PC-9 (cell line): Measurements from ENCODE around the gene INTS1. TPM values are rescaled to one million over a fixed set of nuclear protein-coding genes. Genes with fewer than 3 reads are reported as not detected.

ENCODE experiments used
- BruUV-seq: library from RNA; stranded (reverse); fragments of 400-500 nt; replicated peaks from 2 replicates; lab custom pipeline; 2021; lab: Mats Ljungman, UMichigan
- CTCF ChIA-PET: fragments of 300-600 bp; sonication (Branson Sonifier 250); formaldehyde crosslinking; loops from one replicate; lab custom pipeline; 2022; ENCODE audit warnings: antibody characterized with exemption; lab: Charles Lee
- POLR2A ChIA-PET: fragments of 300-600 bp; sonication (Branson Sonifier 250); formaldehyde crosslinking; loops from one replicate; lab custom pipeline; 2022; ENCODE audit warnings: antibody characterized with exemption; ENCODE audit not compliant: unreplicated experiment; lab: Charles Lee
- DNase-seq, 2 experiments: peaks; one replicate each; pipeline versions ENCODE4 v3.0.0 to v3.0.0-alpha.2; 2015 to 2022; ENCODE audit warnings: mixed read lengths in 1 of 2
- H2AFZ ChIP-seq: fragments of 200-600 bp; sonication (generic); 2 replicates; pipeline ENCODE4 v1.8.1; 2017; ENCODE audit warnings: antibody characterized with exemption
- H3F3A ChIP-seq: fragments of 200-600 bp; sonication (generic); 2 replicates; pipeline ENCODE4 v1.8.1; 2017; ENCODE audit warnings: antibody characterized with exemption, mild to moderate bottlenecking, low read depth; ENCODE audit not compliant: insufficient read depth
- H3K27ac ChIP-seq: fragments of 200-600 bp; sonication (generic); 2 replicates; pipeline ENCODE4 v1.6.1; 2016; ENCODE audit warnings: mixed run types
- H3K27me3 ChIP-seq: fragments of 200-600 bp; sonication (generic); 2 replicates; pipeline ENCODE4 v1.6.1; 2016; ENCODE audit warnings: low read depth, mixed run types; ENCODE audit not compliant: insufficient read depth
- H3K36me3 ChIP-seq: fragments of 200-600 bp; sonication (generic); 2 replicates; pipeline ENCODE4 v1.6.1; 2016; ENCODE audit warnings: low read depth, mixed run types
- H3K4me1 ChIP-seq: fragments of 200-600 bp; sonication (generic); replicated peaks from 2 replicates; pipeline ENCODE4 v1.6.1; 2016; ENCODE audit warnings: mixed run types; ENCODE audit not compliant: insufficient read depth
- H3K4me2 ChIP-seq: fragments of 200-600 bp; sonication (generic); 2 replicates; pipeline ENCODE4 v1.6.1; 2017; ENCODE audit warnings: mixed run types
- H3K4me3 ChIP-seq: fragments of 200-600 bp; sonication (generic); 2 replicates; pipeline ENCODE4 v1.6.1; 2016; ENCODE audit warnings: mixed run types
- H3K79me2 ChIP-seq: fragments of 200-600 bp; sonication (generic); 2 replicates; pipeline ENCODE4 v1.6.1; 2017; ENCODE audit warnings: low read depth, mixed run types
- H3K9me2 ChIP-seq: fragments of 200-600 bp; sonication (generic); 2 replicates; pipeline ENCODE4 v1.8.1; 2017; ENCODE audit warnings: mild to moderate bottlenecking; ENCODE audit not compliant: insufficient read depth
- H3K9me3 ChIP-seq: fragments of 200-600 bp; sonication (generic); 2 replicates; pipeline ENCODE4 v1.8.1; 2016; ENCODE audit warnings: low read depth; ENCODE audit not compliant: insufficient read depth
- H4K20me1 ChIP-seq: fragments of 200-600 bp; sonication (generic); 2 replicates; pipeline ENCODE4 v1.8.1; 2017; ENCODE audit not compliant: insufficient read depth
- CTCF ChIP-seq: fragments of 200-600 bp; sonication (generic); conservative IDR thresholded peaks from 2 replicates; pipeline ENCODE4 v1.6.1; 2017; ENCODE audit warnings: mixed run types, antibody characterized with exemption, mild to moderate bottlenecking, moderate library complexity
- EZH2 ChIP-seq: fragments of 200-600 bp; sonication (generic); IDR thresholded peaks from 2 replicates; pipeline ENCODE4 v1.8.0; 2017; ENCODE audit warnings: antibody characterized with exemption, low read depth
- intact Hi-C: fragments of 100-400 bp; cut with micrococcal nuclease; formaldehyde crosslinking; loops from one replicate; pipeline ENCODE4 v1.10.0; 2022; ENCODE audit not compliant: unreplicated experiment
- total RNA-seq: library from RNA; stranded (reverse); gene quantifications from 2 replicates; pipeline ENCODE4 v1.2.3, GENCODE V29; 2021

The INTS1 gene
- total RNA-seq, 1 experiment from 2014 or later: 124 TPM

- H3F3A ChIP-seq: peaks cover 45% of the 10 kb centered on the region
- H3K4me1 ChIP-seq: peaks cover 45% of the 10 kb centered on the region
- TF ChIP-seq CTCF (no peak), EZH2 (no peak)
- CTCF ChIA-PET: interaction anchor here (0.6 kb wide), 3 partner anchors 110 to 373 kb away, joined by 3 to 5 read pairs (median 4); no protein-coding TSS in a partner anchor
- peak within 1 kb of the TSS; percentile 74 for H3K27ac ChIP-seq
- H3K9me2 ChIP-seq: no peaks in the 10 kb centered on the region
- H3K4me2 ChIP-seq: peak within 1 kb of the TSS; percentile 98
- POLR2A ChIA-PET: interaction anchor here (0.6 to 0.7 kb wide), 2 partner anchors 802 to 1311 kb away, joined by 3 to 4 read pairs; no protein-coding TSS in a partner anchor
- peak; percentile 80 to 91 for DNase-seq
- H3K79me2 ChIP-seq: peaks cover 40% of the 10 kb centered on the region
- H2AFZ ChIP-seq: peak within 1 kb of the TSS; percentile 86
- intact Hi-C loops: loop anchor here (5.0 to 10.0 kb wide), 2 partner anchors 322 to 624 kb away; partner anchors contain the start of gene SUN1
- H3K4me3 ChIP-seq: peak within 1 kb of the TSS; percentile 97
- H3K36me3 ChIP-seq: no peaks in the 10 kb centered on the region
- BruUV-seq: TSS peak; percentile 66
- no peaks in the 10 kb centered on the region for H3K27me3 ChIP-seq
- no peaks in the 10 kb centered on the region for H3K9me3 ChIP-seq
- H4K20me1 ChIP-seq: peaks cover 12% of the 10 kb centered on the region; the same call in 1 of the 2 replicates
Measured at GRCh38 chr7:1458683-1459511, 45.3 kb downstream of the INTS1 start, which contains the start of gene MICALL2. Gene MICALL2 (minus strand): TSS chr7:1459470. CDS start chr7:1459326, 144 bp downstream.

GRCh38 chr7:1457949-1458682, 46.1 kb downstream of the INTS1 start:
- POLR2A ChIA-PET: interaction anchor here (0.6 to 0.7 kb wide), 2 partner anchors 803 to 1310 kb away, joined by 3 to 4 read pairs; no protein-coding TSS in a partner anchor
- Histone ChIP-seq H3F3A (peaks cover 42% of the 10 kb centered on the region), H2AFZ (peak overlapping the region; percentile 86; the same call in 1 of the 2 replicates), H3K27me3 (no peaks in the 10 kb centered on the region), H3K36me3 (no peaks in the 10 kb centered on the region), H3K4me3 (peak overlapping the region; percentile 97), H3K79me2 (peaks cover 48% of the 10 kb centered on the region), H3K27ac (no peak overlapping the region), H4K20me1 (peaks cover 17% of the 10 kb centered on the region), H3K9me3 (no peaks in the 10 kb centered on the region), H3K4me2 (peak overlapping the region; percentile 98), H3K4me1 (peaks cover 45% of the 10 kb centered on the region), H3K9me2 (no peaks in the 10 kb centered on the region)
- CTCF ChIA-PET: interaction anchor here (0.6 to 1.0 kb wide), 3 partner anchors 8 to 372 kb away, joined by 3 to 5 read pairs (median 4); no protein-coding TSS in a partner anchor
- TF ChIP-seq CTCF (no peak), EZH2 (no peak)
- DNase-seq: peak in 1 of 2 experiments; percentile 37
- intact Hi-C loops: loop anchor here (5.0 to 10.0 kb wide), 2 partner anchors 321 to 623 kb away; partner anchors contain the start of gene SUN1
- BruUV-seq: no TSS peak
